Ishikawa (cell line): ENCODE measurements around the gene OR5K2.

ENCODE experiments used
- CEBPB ChIP-seq: IDR thresholded peaks from 2 replicates; pipeline ENCODE4 v1.6.1; 2012
- CREB1 ChIP-seq: IDR thresholded peaks from 2 replicates; pipeline ENCODE4 v1.6.1; 2012; ENCODE audit warnings: low read depth
- EGR1 ChIP-seq: IDR thresholded peaks from 2 replicates; pipeline ENCODE4 v1.6.1; 2012
- EP300 ChIP-seq: IDR thresholded peaks from 2 replicates; pipeline ENCODE4 v1.6.1; 2012; ENCODE audit warnings: borderline replicate concordance
- FOXM1 ChIP-seq: IDR thresholded peaks from 2 replicates; pipeline ENCODE4 v1.6.1; 2012; ENCODE audit warnings: low read depth, borderline replicate concordance
- MAX ChIP-seq: IDR thresholded peaks from 2 replicates; pipeline ENCODE4 v1.6.1; 2012
- NFIC ChIP-seq: IDR thresholded peaks from 2 replicates; pipeline ENCODE4 v1.6.1; 2012
- RAD21 ChIP-seq: IDR thresholded peaks from 2 replicates; pipeline ENCODE4 v1.6.1; 2012; ENCODE audit warnings: low read depth
- REST ChIP-seq: IDR thresholded peaks from 2 replicates; pipeline ENCODE4 v1.6.1; 2012; ENCODE audit warnings: low read depth, mild to moderate bottlenecking
- TAF1 ChIP-seq: IDR thresholded peaks from 2 replicates; pipeline ENCODE4 v1.6.1; 2012; ENCODE audit warnings: low read depth, mild to moderate bottlenecking
- TCF12 ChIP-seq: IDR thresholded peaks from 2 replicates; pipeline ENCODE4 v1.6.1; 2012; ENCODE audit warnings: low read depth
- TEAD4 ChIP-seq: IDR thresholded peaks from 2 replicates; pipeline ENCODE4 v1.6.1; 2012
- YY1 ChIP-seq: IDR thresholded peaks from 2 replicates; pipeline ENCODE4 v1.6.1; 2012; ENCODE audit warnings: low read depth
- ZBTB7A ChIP-seq: IDR thresholded peaks from 2 replicates; pipeline ENCODE4 v1.6.1; 2012; ENCODE audit warnings: low read depth
- TF ChIP-seq, protein P1 (sequence below): IDR thresholded peaks from 2 replicates; pipeline ENCODE4 v1.6.1; 2012

OR5K2 gene

DNA sequence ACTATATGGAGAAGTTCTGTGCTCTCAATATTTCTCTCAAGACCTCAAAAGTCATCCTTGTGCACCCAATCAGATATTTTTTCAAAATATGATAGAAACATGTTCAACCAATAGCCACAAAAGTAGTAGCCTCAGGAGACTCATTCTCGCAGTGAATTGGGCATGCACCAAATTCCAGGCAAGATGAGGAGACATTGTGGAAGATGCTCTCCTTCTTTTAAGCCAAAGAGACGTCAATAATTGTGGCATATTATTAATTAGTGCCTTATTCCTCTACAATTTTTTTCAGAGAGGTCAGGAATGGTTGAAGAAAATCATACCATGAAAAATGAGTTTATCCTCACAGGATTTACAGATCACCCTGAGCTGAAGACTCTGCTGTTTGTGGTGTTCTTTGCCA is at the start of gene OR5K2:
OR5K2 (plus strand) TSS at position 301 of the 400 bp plus-strand sequence; CDS start at position 301, 0 bp downstream.
- TF ChIP-seq, protein P1, sequence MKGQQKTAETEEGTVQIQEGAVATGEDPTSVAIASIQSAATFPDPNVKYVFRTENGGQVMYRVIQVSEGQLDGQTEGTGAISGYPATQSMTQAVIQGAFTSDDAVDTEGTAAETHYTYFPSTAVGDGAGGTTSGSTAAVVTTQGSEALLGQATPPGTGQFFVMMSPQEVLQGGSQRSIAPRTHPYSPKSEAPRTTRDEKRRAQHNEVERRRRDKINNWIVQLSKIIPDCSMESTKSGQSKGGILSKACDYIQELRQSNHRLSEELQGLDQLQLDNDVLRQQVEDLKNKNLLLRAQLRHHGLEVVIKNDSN = no peak
- no peak for TF ChIP-seq YY1
- TF ChIP-seq EGR1 = no peak
- no peak for TF ChIP-seq MAX
- no peak for TF ChIP-seq TCF12
- no peak for TF ChIP-seq CEBPB
- TF ChIP-seq ZBTB7A = no peak
- no peak for TF ChIP-seq TAF1
- no peak for TF ChIP-seq REST
- TF ChIP-seq FOXM1 = no peak
- TF ChIP-seq EP300 = no peak
- TF ChIP-seq NFIC = no peak
- no peak for TF ChIP-seq CREB1
- no peak for TF ChIP-seq TEAD4
- TF ChIP-seq RAD21 = no peak

GRCh38 chr3:98449606-98450193 is 47.8 kb upstream of the OR5K2 start:
- TF ChIP-seq FOXM1 (no peak), YY1 (no peak), CREB1 (no peak), TAF1 (no peak), EP300 (no peak), CEBPB (no peak), RAD21 (no peak)
- TF ChIP-seq, protein P1 = no peak

GRCh38 chr3:98450372-98450771 is 47.1 kb upstream of the OR5K2 start:
- no peak for TF ChIP-seq CEBPB
- TF ChIP-seq CREB1 = no peak
- TF ChIP-seq TEAD4 = no peak
- TF ChIP-seq REST = no peak
- TF ChIP-seq TCF12 = no peak
- no peak for TF ChIP-seq TAF1
- TF ChIP-seq MAX = no peak
- TF ChIP-seq RAD21 = no peak
- no peak for TF ChIP-seq EGR1
- no peak for TF ChIP-seq NFIC
- no peak for TF ChIP-seq ZBTB7A
- TF ChIP-seq EP300 = no peak
- no peak for TF ChIP-seq FOXM1
- no peak for TF ChIP-seq YY1
- TF ChIP-seq, protein P1 = no peak

- TF ChIP-seq TAF1 (no peak), FOXM1 (no peak), NFIC (no peak), ZBTB7A (no peak), REST (no peak)
These were observed 43.7 kb upstream of the OR5K2 start for GRCh38 chr3:98453827-98454226.
